Placental pericyte (primary cell): ENCODE data around the gene PFDN2. TPM values are rescaled to one million over a fixed set of nuclear protein-coding genes. Genes with fewer than 3 reads are reported as not detected.

ENCODE experiments used
- small RNA-seq: library from RNA; depleted of rRNA; stranded (forward); fragments of <200 nt; gene quantifications from one replicate; pipeline ENCODE3, GENCODE V24; 2012; ENCODE audit warnings: low replicate concordance
- total RNA-seq: library from RNA; depleted of rRNA; stranded (reverse); fragments of >200 nt; gene quantifications from 2 replicates; pipeline ENCODE4 v1.2.3, GENCODE V29; 2012

The PFDN2 gene
- 29.8 and 78.3 TPM in 2 replicates for total RNA-seq

DNA sequence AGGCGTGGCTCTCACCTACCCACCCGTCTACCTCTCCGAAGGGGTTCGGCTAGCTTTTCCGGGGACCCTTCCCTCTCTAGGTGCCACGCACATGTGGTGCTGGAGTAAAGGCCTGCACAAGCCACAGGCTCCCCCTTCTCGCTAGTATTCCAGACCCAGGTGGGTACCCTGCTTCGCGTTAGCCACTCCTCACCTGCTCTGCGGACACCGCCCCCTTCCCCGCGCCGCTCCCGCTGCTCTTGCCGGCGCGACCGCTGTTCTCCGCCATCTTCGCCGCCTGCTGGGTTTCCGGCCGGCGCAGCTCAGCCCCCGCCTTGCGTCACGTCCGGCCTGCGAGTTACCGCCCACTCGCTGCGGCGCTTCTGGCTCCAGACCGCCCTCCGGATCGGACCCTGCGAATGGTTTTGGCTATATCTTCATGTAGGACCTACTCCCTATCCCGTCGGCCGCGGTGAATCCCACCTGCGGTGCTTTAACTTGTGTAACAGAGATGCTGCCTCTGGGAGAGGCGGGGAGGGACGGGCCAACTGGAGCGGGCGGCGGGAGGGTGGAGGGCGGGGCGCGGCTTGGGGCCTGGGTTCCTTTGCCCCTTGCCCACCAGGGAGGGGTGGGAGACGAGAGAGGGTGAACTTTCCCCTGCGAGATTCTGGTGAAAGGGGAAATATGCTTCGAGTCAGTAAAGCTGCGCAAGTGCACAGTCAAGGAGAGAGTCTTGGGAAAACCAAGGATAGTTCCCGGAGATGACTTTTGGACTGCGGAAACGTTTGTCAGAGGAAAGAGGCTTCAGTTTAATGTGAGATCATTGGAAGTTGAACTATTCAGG lies at the start of gene PFDN2, which contains the start of gene NIT1:
TSS of gene PFDN2 (minus strand) at position 279 of the 823 bp plus-strand sequence. CDS start at position 268, 11 bp downstream.
TSS of gene NIT1 (plus strand) at position 347 of the 823 bp plus-strand sequence. CDS start at position 419, 72 bp downstream.

GRCh38 chr1:161165742-161166668 lies 48.2 kb upstream of the PFDN2 start, which contains the start of gene PPOX:
Gene PPOX (plus strand): TSS chr1:161166426. CDS start chr1:161166848, 422 bp downstream.

GRCh38 chr1:161159087-161159912 lies 41.5 kb upstream of the PFDN2 start, which contains the start of gene USP21:
Gene USP21 (plus strand): TSS chr1:161159500. CDS start chr1:161160641, 1,141 bp downstream.

GRCh38 chr1:161153682-161154337 lies 36.0 kb upstream of the PFDN2 start, which contains the start of gene UFC1:
Gene UFC1 (plus strand): TSS chr1:161153978. CDS start chr1:161153998, 20 bp downstream.

DNA sequence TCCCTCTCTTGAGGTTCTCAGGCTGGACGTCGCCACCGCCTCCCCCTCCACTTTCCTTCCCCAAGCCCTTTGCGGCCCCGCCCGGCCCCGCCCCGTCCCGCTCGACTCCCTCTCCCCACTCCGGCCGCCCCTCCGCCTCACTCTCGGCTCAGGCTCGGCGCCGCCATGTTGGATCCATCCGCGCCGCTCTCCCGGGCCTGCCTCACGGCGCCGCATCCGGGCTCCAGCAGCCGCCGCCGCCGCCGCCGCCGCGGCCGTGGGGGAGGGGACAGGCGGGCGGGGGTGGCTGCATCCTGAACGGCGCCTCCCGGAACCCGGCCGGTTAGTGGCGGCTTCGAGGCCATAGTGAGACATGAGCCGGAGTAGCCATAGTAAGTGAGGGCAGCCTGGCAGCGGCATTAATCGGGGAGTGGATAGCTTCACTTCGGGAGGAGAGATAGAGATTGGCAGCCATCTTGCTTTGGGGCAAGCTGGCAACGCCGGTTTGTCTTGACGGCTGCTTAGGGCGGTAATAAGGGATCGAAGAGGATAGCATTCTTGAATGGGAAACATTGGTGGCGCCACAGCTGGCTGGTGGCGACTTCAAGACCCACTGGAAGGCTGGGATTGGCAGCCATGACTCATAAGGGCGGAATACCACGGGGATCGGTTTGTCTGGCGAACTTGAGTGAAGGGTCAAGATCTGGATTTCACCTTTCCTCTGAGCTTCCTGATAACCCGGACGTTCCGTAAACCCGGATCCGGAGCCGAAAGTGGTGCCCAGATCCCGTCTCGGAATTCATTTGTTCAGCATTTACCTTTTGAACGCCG lies 14.8 kb upstream of the PFDN2 start, which contains the start of gene DEDD:
TSS of gene DEDD (minus strand) at position 258 of the 810 bp plus-strand sequence. CDS start 8,205 bp downstream, outside the sequence.

GRCh38 chr1:161098210-161099068 lies 19.4 kb downstream of the PFDN2 start, which contains the start of gene KLHDC9:
Gene KLHDC9 (plus strand): TSS chr1:161098361. CDS start chr1:161098536, 175 bp downstream.

DNA sequence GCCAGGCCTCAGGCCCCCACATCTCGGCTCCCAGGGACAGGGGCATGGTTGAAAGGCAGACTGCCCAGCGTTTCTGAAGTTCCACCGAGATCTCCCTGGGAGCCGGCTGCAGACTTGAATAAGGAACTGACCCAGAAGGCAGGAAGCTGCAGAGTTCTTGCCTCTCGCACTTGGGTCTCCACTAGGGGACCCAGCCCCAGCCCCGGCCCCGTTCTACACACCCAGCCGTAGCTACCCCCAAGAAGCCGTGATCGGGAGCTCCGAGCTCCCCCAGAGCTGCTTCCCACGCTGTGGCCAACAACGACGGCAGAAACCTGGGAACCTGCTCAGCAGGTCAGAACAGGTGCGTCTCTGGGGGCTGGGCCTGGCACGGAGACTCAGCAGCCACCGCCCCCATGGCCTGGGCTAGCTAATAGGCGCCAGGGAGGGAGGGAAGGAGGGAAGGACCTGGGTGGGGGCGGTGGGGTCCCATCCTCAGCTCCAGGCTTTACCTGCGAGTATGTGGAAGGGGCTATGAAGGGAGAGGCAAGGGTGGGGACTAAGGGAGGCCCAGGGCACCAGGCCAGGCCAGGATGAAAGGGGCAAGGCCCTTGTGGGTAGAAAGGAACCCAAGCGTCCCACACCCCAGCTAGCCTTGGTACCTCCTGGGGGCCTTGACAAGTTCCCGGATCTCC lies 28.4 kb downstream of the PFDN2 start, which contains the start of gene NECTIN4:
TSS of gene NECTIN4 (minus strand) at position 308 of the 674 bp plus-strand sequence. CDS start at position 46, 262 bp downstream.

GRCh38 chr1:161069731-161070270 lies 48.0 kb downstream of the PFDN2 start, which contains the start of gene ARHGAP30:
Gene ARHGAP30 (minus strand): TSS chr1:161069891. CDS start chr1:161069624, 267 bp downstream.

Small RNA genes within 50 kb of the gene (small RNA-seq; reads per million reads assigned to genes)
- not detected for gene RF01225

Other genes starting within 250 kb of the PFDN2 start
- not detected in 2 replicates for gene ITLN1, start 232.9 kb downstream of the PFDN2 start, total RNA-seq
- gene ITLN2, start 163.2 kb downstream of the PFDN2 start, total RNA-seq, result not detected in 2 replicates
- 3.7 and 12.7 TPM in 2 replicates for gene F11R, start 96.9 kb downstream of the PFDN2 start, total RNA-seq
- gene TSTD1, start 79.1 kb downstream of the PFDN2 start, total RNA-seq, result 5.7 and 6.7 TPM in 2 replicates
- gene USF1, start 72.1 kb downstream of the PFDN2 start, total RNA-seq, result 51.0 and 92.8 TPM in 2 replicates
- under 0.01 TPM in 1 of 2 replicates, not detected in the other for gene ARHGAP30, start 48.1 kb downstream of the PFDN2 start, total RNA-seq
- gene NECTIN4, start 28.5 kb downstream of the PFDN2 start, total RNA-seq, result 1.1 and 2.6 TPM in 2 replicates
- gene KLHDC9, start 19.7 kb downstream of the PFDN2 start, total RNA-seq, result 0.66 and 1.1 TPM in 2 replicates
- 23.2 and 34.6 TPM in 2 replicates for gene NIT1, start 68 bp upstream of the PFDN2 start, total RNA-seq
- gene DEDD, start 14.6 kb upstream of the PFDN2 start, total RNA-seq, result 31.5 and 35.9 TPM in 2 replicates
- 66.7 and 120 TPM in 2 replicates for gene UFC1, start 35.9 kb upstream of the PFDN2 start, total RNA-seq
- 10.7 and 12.0 TPM in 2 replicates for gene USP21, start 41.5 kb upstream of the PFDN2 start, total RNA-seq
- 10.1 and 16.5 TPM in 2 replicates for gene PPOX, start 48.4 kb upstream of the PFDN2 start, total RNA-seq
- 33.9 and 34.1 TPM in 2 replicates for gene B4GALT3, start 59.5 kb upstream of the PFDN2 start, total RNA-seq
- gene ADAMTS4, start 81.0 kb upstream of the PFDN2 start, total RNA-seq, result 4.2 and 27.5 TPM in 2 replicates
- gene NDUFS2, start 84.3 kb upstream of the PFDN2 start, total RNA-seq, result 101 and 115 TPM in 2 replicates
- not detected in 2 replicates for gene FCER1G, start 97.3 kb upstream of the PFDN2 start, total RNA-seq
- not detected in 2 replicates for gene APOA2, start 105.6 kb upstream of the PFDN2 start, total RNA-seq
- 6.6 and 15.3 TPM in 2 replicates for gene TOMM40L, start 108.0 kb upstream of the PFDN2 start, total RNA-seq
- gene NR1I3, start 120.2 kb upstream of the PFDN2 start, total RNA-seq, result not detected in 2 replicates
- not detected in 2 replicates for gene PCP4L1, start 140.7 kb upstream of the PFDN2 start, total RNA-seq
- gene MPZ, start 191.9 kb upstream of the PFDN2 start, total RNA-seq, result 0.44 and 1.1 TPM in 2 replicates
- 33.6 and 49.0 TPM in 2 replicates for gene SDHC, start 196.3 kb upstream of the PFDN2 start, total RNA-seq
- not detected in 2 replicates for gene CFAP126, start 249.8 kb upstream of the PFDN2 start, total RNA-seq